Panc1 (cell line): ENCODE results near the gene GOLGA8J. TPM values are rescaled to one million over a fixed set of nuclear protein-coding genes. Genes with fewer than 3 reads are reported as not detected.
"Not testable (repeated sequence)": the region's sequence is repeated elsewhere in the genome, so short reads cannot be mapped to it uniquely, and the experiment has no call there.

Experiments
- ATAC-seq: fragments of 200-7000 bp; cut with Tn5 transposase; 2 replicates; pipeline ENCODE4 v1.9.1; 2020; ENCODE audit warnings: mild to moderate bottlenecking, moderate library complexity
- Bru-seq: library from RNA; stranded (reverse); fragments of 400-500 nt; gene quantifications from one replicate; lab custom pipeline; 2021; lab: Mats Ljungman, UMichigan
- BruChase-seq, 2 experiments: library from RNA; stranded (reverse); fragments of 400-500 nt; gene quantifications; one replicate each; lab custom pipeline; 2021; lab: Mats Ljungman, UMichigan
- BruUV-seq: library from RNA; stranded (reverse); fragments of 400-500 nt; replicated peaks from 2 replicates; lab custom pipeline; 2021; lab: Mats Ljungman, UMichigan
- CTCF ChIA-PET: fragments of 300-600 bp; sonication (Branson Sonifier 250); formaldehyde crosslinking; loops from one replicate; lab custom pipeline; 2022; ENCODE audit warnings: antibody characterized with exemption; lab: Charles Lee
- POLR2A ChIA-PET: fragments of 300-600 bp; sonication (Branson Sonifier 250); formaldehyde crosslinking; loops from one replicate; lab custom pipeline; 2022; ENCODE audit warnings: antibody characterized with exemption; lab: Charles Lee
- DNase-seq: peaks from one replicate; pipeline ENCODE4 v3.0.0-alpha.2; 2010; ENCODE audit warnings: low read depth, low spot score
- H3K27ac ChIP-seq: 2 replicates; pipeline ENCODE4 v1.5.1; 2011; ENCODE audit warnings: mild to moderate bottlenecking, low read length, inconsistent platforms
- H3K27me3 ChIP-seq: fragments of 200-500 bp; sonication (Bioruptor generic); 2 replicates; pipeline ENCODE4 v1.6.0; 2014; ENCODE audit warnings: low read length, inconsistent platforms; ENCODE audit not compliant: control insufficient read depth, insufficient read depth
- H3K36me3 ChIP-seq: fragments of 200-500 bp; sonication (Bioruptor generic); 2 replicates; pipeline ENCODE4 v1.5.1; 2014; ENCODE audit warnings: inconsistent platforms, mild to moderate bottlenecking, low read length, moderate library complexity; ENCODE audit not compliant: control insufficient read depth, insufficient read depth
- H3K4me1 ChIP-seq: 2 replicates; pipeline ENCODE4 v1.5.1; 2011; ENCODE audit warnings: inconsistent platforms, mild to moderate bottlenecking, low read length, moderate library complexity; ENCODE audit not compliant: control insufficient read depth, insufficient read depth
- H3K4me3 ChIP-seq, 2 experiments: 2 replicates each; pipeline ENCODE4 v1.5.1; 2011 to 2012; ENCODE audit warnings: low read depth in 2 of 2, low read length in 2 of 2, mild to moderate bottlenecking in 2 of 2, inconsistent platforms in 1 of 2, moderate library complexity in 1 of 2
- H3K9me3 ChIP-seq: fragments of 200-500 bp; sonication (Bioruptor generic); 2 replicates; pipeline ENCODE4 v1.5.1; 2014; ENCODE audit warnings: low read depth, mild to moderate bottlenecking, inconsistent platforms, low read length, moderate library complexity; ENCODE audit not compliant: control insufficient read depth, insufficient read depth
- POLR2AphosphoS5 ChIP-seq: IDR thresholded peaks from 2 replicates; pipeline ENCODE4 v1.6.1; 2012; ENCODE audit warnings: mild to moderate bottlenecking, low read depth, low read length, moderate library complexity
- SIN3A ChIP-seq: IDR thresholded peaks from 2 replicates; pipeline ENCODE4 v1.6.1; 2012; ENCODE audit warnings: low read depth, mild to moderate bottlenecking, low read length, moderate library complexity, borderline replicate concordance; ENCODE audit not compliant: insufficient read depth
- TCF7L2 ChIP-seq: IDR thresholded peaks from 2 replicates; pipeline ENCODE4 v1.6.1; 2011; ENCODE audit warnings: mild to moderate bottlenecking, low read depth, low read length, inconsistent platforms
- in situ Hi-C: cut with HindIII; loops from 2 replicates; pipeline ENCODE4 v1.10.0; 2016; ENCODE audit warnings: low sequenced_read_pairs, low pct_unique_long_range_greater_than_20kb
- intact Hi-C: fragments of 100-400 bp; cut with micrococcal nuclease; formaldehyde crosslinking; loops from one replicate; pipeline ENCODE4 v1.10.0; 2022; ENCODE audit not compliant: unreplicated experiment
- long read RNA-seq: library from polyadenylated mRNA; unstranded; transcript quantifications from one replicate; pipeline ENCODE4 v2.0.0, GENCODE V29; 2021; ENCODE audit not compliant: unreplicated experiment
- polyA plus RNA-seq: library from polyadenylated mRNA; unstranded; fragments of >200 nt; gene quantifications from one replicate; pipeline ENCODE4 v1.2.1, GENCODE V29; 2012; ENCODE audit warnings: missing spikeins; ENCODE audit not compliant: insufficient read length
- total RNA-seq: library from RNA; stranded (reverse); gene quantifications from one replicate; pipeline ENCODE4 v1.2.1, GENCODE V29; 2021; ENCODE audit not compliant: unreplicated experiment
- TF ChIP-seq, protein P1 (sequence below): fragments of 450-650 bp; IDR thresholded peaks from 2 replicates; pipeline ENCODE4 v1.5.1; 2017; ENCODE audit warnings: mild to moderate bottlenecking
- TF ChIP-seq, protein P2 (sequence below), 2 experiments: IDR thresholded peaks; 2 replicates each; pipeline ENCODE4 v1.6.1; 2011 to 2012; ENCODE audit warnings: low read depth in 2 of 2, control low read depth in 1 of 2, low read length in 1 of 2, mild to moderate bottlenecking in 1 of 2, moderate library complexity in 1 of 2; ENCODE audit not compliant: insufficient read depth in 1 of 2

The GOLGA8J gene, protein sequence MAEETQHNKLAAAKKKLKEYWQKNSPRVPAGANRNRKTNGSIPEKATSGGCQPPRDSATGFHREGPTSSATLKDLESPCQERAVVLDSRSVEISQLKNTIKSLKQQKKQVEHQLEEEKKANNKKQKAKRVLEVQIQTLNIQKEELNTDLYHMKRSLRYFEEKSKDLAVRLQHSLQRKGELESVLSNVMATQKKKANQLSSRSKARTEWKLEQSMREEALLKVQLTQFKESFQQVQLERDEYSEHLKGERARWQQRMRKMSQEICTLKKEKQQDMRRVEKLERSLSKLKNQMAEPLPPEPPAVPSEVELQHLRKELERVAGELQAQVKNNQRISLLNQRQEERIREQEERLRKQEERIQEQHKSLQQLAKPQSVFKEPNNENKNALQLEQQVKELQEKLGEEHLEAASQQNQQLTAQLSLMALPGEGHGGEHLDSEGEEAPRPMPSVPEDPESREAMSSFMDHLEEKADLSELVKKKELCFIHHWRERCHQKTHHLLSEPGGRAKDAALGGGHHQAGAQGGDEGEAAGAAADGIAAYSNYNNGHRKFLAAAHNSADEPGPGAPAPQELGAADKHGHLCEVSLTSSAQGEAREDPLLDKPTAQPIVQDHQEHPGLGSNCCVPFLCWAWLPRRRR
- 0.44 TPM for total RNA-seq
- 1.2 TPM for polyA plus RNA-seq
- Bru-seq, nascent RNA = percentile 20 among the genes with signal in this experiment
- percentile 17 among the genes with signal in this experiment for BruChase-seq, experiment 1, labeled RNA remaining after a 2-hour chase
- BruChase-seq, experiment 2, labeled RNA remaining after a 6-hour chase = percentile 12 among the genes with signal in this experiment
- long read RNA-seq = 0 reads

DNA sequence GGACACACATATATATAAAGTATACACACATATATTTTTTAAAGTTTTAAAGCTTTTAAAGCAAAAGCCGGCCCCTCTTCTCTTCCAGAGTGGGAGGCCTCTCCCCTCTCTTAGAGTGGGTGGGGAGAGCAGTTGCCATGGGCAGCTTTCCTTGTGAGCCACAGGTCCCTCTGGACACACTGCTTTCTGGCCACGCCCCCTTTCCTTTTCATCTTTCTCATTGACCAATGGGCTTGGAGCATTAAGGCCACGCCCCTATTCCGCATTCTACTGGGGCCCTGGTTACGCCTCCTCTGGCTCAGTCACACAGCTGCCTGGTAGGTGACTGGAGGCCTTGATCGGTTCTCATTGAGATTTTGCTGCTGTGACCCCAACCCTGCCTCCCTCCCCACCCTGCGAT lies at the start of gene GOLGA8J:
TSS of gene GOLGA8J (plus strand) at position 301 of the 400 bp plus-strand sequence. CDS start at position 399, 98 bp downstream.
- intact Hi-C loops, POLR2A ChIA-PET, BruUV-seq, DNase-seq, H3K27me3 ChIP-seq, ATAC-seq, H3K4me1 ChIP-seq, H3K9me3 ChIP-seq, CTCF ChIA-PET, H3K4me3 ChIP-seq, H3K27ac ChIP-seq, H3K36me3 ChIP-seq, in situ Hi-C loops: not testable (repeated sequence)

DNA sequence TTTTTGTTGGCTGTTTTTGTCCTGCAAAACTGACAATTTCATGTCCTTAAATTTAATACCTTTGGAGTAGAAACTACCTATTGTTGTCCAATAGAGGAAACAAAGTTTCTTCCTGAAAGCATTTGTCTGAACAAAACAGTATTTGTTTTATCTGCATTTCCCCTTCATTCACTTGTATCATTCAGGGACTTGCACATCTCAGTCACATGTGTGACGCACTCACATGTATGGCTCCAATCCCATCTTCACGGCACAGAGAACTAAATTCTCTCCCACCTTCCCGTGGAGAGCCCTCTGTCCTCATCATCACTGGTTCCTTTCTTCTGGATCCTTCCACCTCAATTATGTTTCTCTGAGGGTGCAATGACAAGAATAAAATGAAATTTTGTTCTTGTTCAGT lies 49.5 kb upstream of the GOLGA8J start:
- H3K9me3 ChIP-seq = no peaks in the 10 kb centered on the region
- ChIA-PET CTCF (interaction anchor here (0.6 kb wide), 1 partner anchor 124 kb away, joined by 5 read pairs; no protein-coding TSS in a partner anchor), POLR2A (no interaction called here)
- no peaks in the 10 kb centered on the region for H3K27me3 ChIP-seq
- in situ Hi-C loops (no loop called here), intact Hi-C loops (no loop called here)
- H3K27ac ChIP-seq = no peak overlapping the region
- H3K4me3 ChIP-seq = no peak overlapping the region
- BruUV-seq = no TSS peak
- TF ChIP-seq TCF7L2 (no peak), SIN3A (no peak), POLR2AphosphoS5 (no peak)
- TF ChIP-seq, protein P1, sequence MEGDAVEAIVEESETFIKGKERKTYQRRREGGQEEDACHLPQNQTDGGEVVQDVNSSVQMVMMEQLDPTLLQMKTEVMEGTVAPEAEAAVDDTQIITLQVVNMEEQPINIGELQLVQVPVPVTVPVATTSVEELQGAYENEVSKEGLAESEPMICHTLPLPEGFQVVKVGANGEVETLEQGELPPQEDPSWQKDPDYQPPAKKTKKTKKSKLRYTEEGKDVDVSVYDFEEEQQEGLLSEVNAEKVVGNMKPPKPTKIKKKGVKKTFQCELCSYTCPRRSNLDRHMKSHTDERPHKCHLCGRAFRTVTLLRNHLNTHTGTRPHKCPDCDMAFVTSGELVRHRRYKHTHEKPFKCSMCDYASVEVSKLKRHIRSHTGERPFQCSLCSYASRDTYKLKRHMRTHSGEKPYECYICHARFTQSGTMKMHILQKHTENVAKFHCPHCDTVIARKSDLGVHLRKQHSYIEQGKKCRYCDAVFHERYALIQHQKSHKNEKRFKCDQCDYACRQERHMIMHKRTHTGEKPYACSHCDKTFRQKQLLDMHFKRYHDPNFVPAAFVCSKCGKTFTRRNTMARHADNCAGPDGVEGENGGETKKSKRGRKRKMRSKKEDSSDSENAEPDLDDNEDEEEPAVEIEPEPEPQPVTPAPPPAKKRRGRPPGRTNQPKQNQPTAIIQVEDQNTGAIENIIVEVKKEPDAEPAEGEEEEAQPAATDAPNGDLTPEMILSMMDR = no peak
- TF ChIP-seq, protein P2, sequence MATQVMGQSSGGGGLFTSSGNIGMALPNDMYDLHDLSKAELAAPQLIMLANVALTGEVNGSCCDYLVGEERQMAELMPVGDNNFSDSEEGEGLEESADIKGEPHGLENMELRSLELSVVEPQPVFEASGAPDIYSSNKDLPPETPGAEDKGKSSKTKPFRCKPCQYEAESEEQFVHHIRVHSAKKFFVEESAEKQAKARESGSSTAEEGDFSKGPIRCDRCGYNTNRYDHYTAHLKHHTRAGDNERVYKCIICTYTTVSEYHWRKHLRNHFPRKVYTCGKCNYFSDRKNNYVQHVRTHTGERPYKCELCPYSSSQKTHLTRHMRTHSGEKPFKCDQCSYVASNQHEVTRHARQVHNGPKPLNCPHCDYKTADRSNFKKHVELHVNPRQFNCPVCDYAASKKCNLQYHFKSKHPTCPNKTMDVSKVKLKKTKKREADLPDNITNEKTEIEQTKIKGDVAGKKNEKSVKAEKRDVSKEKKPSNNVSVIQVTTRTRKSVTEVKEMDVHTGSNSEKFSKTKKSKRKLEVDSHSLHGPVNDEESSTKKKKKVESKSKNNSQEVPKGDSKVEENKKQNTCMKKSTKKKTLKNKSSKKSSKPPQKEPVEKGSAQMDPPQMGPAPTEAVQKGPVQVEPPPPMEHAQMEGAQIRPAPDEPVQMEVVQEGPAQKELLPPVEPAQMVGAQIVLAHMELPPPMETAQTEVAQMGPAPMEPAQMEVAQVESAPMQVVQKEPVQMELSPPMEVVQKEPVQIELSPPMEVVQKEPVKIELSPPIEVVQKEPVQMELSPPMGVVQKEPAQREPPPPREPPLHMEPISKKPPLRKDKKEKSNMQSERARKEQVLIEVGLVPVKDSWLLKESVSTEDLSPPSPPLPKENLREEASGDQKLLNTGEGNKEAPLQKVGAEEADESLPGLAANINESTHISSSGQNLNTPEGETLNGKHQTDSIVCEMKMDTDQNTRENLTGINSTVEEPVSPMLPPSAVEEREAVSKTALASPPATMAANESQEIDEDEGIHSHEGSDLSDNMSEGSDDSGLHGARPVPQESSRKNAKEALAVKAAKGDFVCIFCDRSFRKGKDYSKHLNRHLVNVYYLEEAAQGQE (IDR thresholded peaks at IDR 0.05; ENCODE audit: insufficient read depth in 1 of 2, low read depth in 2 of 2, low read length in 1 of 2) = no peak
- DNase-seq (no peak), ATAC-seq (no peak)
- no peaks in the 10 kb centered on the region for H3K36me3 ChIP-seq
- no peaks in the 10 kb centered on the region for H3K4me1 ChIP-seq
